ENCODE results near the gene TMEM86A.

GRCh38 chr11:18754308-18754707, 55.7 kb downstream of the TMEM86A start:
- no peak for TF ChIP-seq CTCF (IDR thresholded peaks at IDR 0.05)
- TF ChIP-seq SMC3 (IDR thresholded peaks at IDR 0.05) = no peak
- TF ChIP-seq BCL3 (IDR thresholded peaks at IDR 0.05) = no peak
- no peak for TF ChIP-seq EP300 (IDR thresholded peaks at IDR 0.05)
- TF ChIP-seq HDAC2 (IDR thresholded peaks at IDR 0.05) = no peak
- no peak for TF ChIP-seq EHMT2 (IDR thresholded peaks at IDR 0.05; ENCODE audit: low read depth)
